Upper lobe of left lung (tissue), 6 donors: ENCODE measurements around the gene CADM1. TPM values are rescaled to one million over a fixed set of nuclear protein-coding genes. Genes with fewer than 3 reads are reported as not detected.

Experiments used
- ATAC-seq, 2 donors: fragments of 200-7000 bp; cut with Tn5 transposase; one replicate each; pipeline ENCODE4 v1.9.1; 2022; ENCODE audit warnings: mild to moderate bottlenecking in 2 of 2, moderate library complexity in 2 of 2; ENCODE audit not compliant: low FRiP score in 2 of 2
- DNase-seq, 2 donors: peaks; one replicate each; pipeline ENCODE4 v3.0.0-alpha.2; 2019 to 2020
- H3K27ac ChIP-seq, 4 donors: fragments of 200-600 bp; sonication (generic); one replicate each; pipeline ENCODE4 v1.5.1; 2016 to 2019
- H3K27me3 ChIP-seq, 4 donors: fragments of 200-600 bp; sonication (generic); one replicate each; pipeline ENCODE4 v1.5.1; 2017 to 2019
- H3K36me3 ChIP-seq, 4 donors: fragments of 200-600 bp; sonication (generic); one replicate each; pipeline ENCODE4 v1.5.1; 2016 to 2019
- H3K4me1 ChIP-seq, 4 donors: fragments of 200-600 bp; sonication (generic); one replicate each; pipeline ENCODE4 v1.5.1; 2018 to 2019
- H3K4me3 ChIP-seq, 4 donors: fragments of 200-600 bp; sonication (generic); one replicate each; pipeline ENCODE4 v1.5.1; 2017 to 2019; ENCODE audit warnings: mild to moderate bottlenecking in 2 of 4, moderate library complexity in 1 of 4
- H3K9me3 ChIP-seq, 4 donors: fragments of 200-600 bp; sonication (generic); one replicate each; pipeline ENCODE4 v1.5.1; 2018 to 2019
- CTCF ChIP-seq, 6 experiments: fragments of 450-650 bp in 4 of 6; fragments of 200-600 bp in 2 of 6; sonication (generic) in 2 of 6; IDR thresholded peaks; one replicate each; pipeline ENCODE4 v1.5.1; 2016 to 2019; ENCODE audit warnings: antibody characterized with exemption in 6 of 6
- EP300 ChIP-seq, 4 donors: sonication (generic); formaldehyde crosslinking; IDR thresholded peaks; one replicate each; pipeline ENCODE4 v1.5.1; 2017; ENCODE audit warnings: antibody characterized with exemption in 4 of 4, control low read depth in 2 of 4
- POLR2A ChIP-seq, 4 donors: fragments of 450-650 bp; IDR thresholded peaks; one replicate each; pipeline ENCODE4 v1.5.1; 2016 to 2017; ENCODE audit warnings: antibody characterized with exemption in 4 of 4, mild to moderate bottlenecking in 2 of 4
- POLR2AphosphoS5 ChIP-seq, 2 donors: sonication (generic); formaldehyde crosslinking; IDR thresholded peaks; one replicate each; pipeline ENCODE4 v1.5.1; 2017; ENCODE audit warnings: antibody characterized with exemption in 2 of 2
- WGBS, 2 donors: methylation state at CpG; one replicate each; pipeline ENCODE4 v1.1.5; 2017 to 2018; 5-methylcytosine and 5-hydroxymethylcytosine counted together
- total RNA-seq, 6 donors: library from RNA; depleted of rRNA in 4 of 6; stranded (reverse); fragments of >200 nt in 4 of 6; gene quantifications; one replicate each; pipeline versions ENCODE4 v1.1.0 to v1.2.1, GENCODE V29; 2016 to 2021
- donor health status: DM: no; HTN: no; CAD: no; lungs with moderate emphysema.
- donor health status: DM: no; HTN: yes; CAD: no; lungs with severe emphysema.

CADM1 gene
- total RNA-seq, 6 donors from 2014 or later = 69.9 to 212 (median 125) TPM

GRCh38 chr11:115423728-115424459, 80.3 kb downstream of the CADM1 start:
- no peak for DNase-seq
- 60 to 72% methylated on average over 7 of the region's 7 CpGs for WGBS, 2 donors
- H3K4me1 ChIP-seq = peaks cover 0 to 2% (median 0%) of the 10 kb centered on the region in 4 donors
- no peaks in the 10 kb centered on the region for H3K9me3 ChIP-seq
- no peak for ATAC-seq
- no peak overlapping the region for H3K4me3 ChIP-seq
- no peak overlapping the region for H3K27ac ChIP-seq
- H3K36me3 ChIP-seq = no peaks in the 10 kb centered on the region
- H3K27me3 ChIP-seq = no peaks in the 10 kb centered on the region
- no peak for TF ChIP-seq POLR2AphosphoS5 (IDR thresholded peaks at IDR 0.05)
- TF ChIP-seq POLR2A (IDR thresholded peaks at IDR 0.05) = no peak
- TF ChIP-seq CTCF (IDR thresholded peaks at IDR 0.05) = no peak
- TF ChIP-seq EP300 (IDR thresholded peaks at IDR 0.05) = no peak

- no peak for ATAC-seq
- 75 to 79% methylated on average over 6 of the region's 6 CpGs for WGBS, 2 donors
- peaks cover 0 to 2% (median 0%) of the 10 kb centered on the region in 4 donors for H3K4me1 ChIP-seq
- no peak overlapping the region for H3K4me3 ChIP-seq
- TF ChIP-seq EP300 (IDR thresholded peaks at IDR 0.05) (no peak), CTCF (IDR thresholded peaks at IDR 0.05) (no peak), POLR2AphosphoS5 (IDR thresholded peaks at IDR 0.05) (no peak), POLR2A (IDR thresholded peaks at IDR 0.05) (no peak)
- H3K9me3 ChIP-seq = no peaks in the 10 kb centered on the region
- no peaks in the 10 kb centered on the region for H3K27me3 ChIP-seq
- H3K36me3 ChIP-seq = no peaks in the 10 kb centered on the region
- no peak for DNase-seq
- no peak overlapping the region for H3K27ac ChIP-seq
These were observed 82.1 kb downstream of the CADM1 start for GRCh38 chr11:115421992-115422689.

- TF ChIP-seq CTCF (IDR thresholded peaks at IDR 0.05) (no peak), POLR2AphosphoS5 (IDR thresholded peaks at IDR 0.05) (no peak), EP300 (IDR thresholded peaks at IDR 0.05) (no peak), POLR2A (IDR thresholded peaks at IDR 0.05) (no peak)
- peaks cover 0 to 2% (median 0%) of the 10 kb centered on the region in 4 donors for H3K4me1 ChIP-seq
These were observed 82.7 kb downstream of the CADM1 start for GRCh38 chr11:115421352-115421991.

GRCh38 chr11:115420505-115420904, 83.7 kb downstream of the CADM1 start:
- DNase-seq (no peak), ATAC-seq (no peak)
- no peaks in the 10 kb centered on the region for H3K27me3 ChIP-seq
- no peaks in the 10 kb centered on the region for H3K36me3 ChIP-seq
- no peaks in the 10 kb centered on the region for H3K9me3 ChIP-seq
- no peak overlapping the region for H3K27ac ChIP-seq
- WGBS, 2 donors = 85 to 91% methylated on average over 5 of the region's 5 CpGs
- H3K4me3 ChIP-seq = no peak overlapping the region
- TF ChIP-seq CTCF (IDR thresholded peaks at IDR 0.05) (no peak), EP300 (IDR thresholded peaks at IDR 0.05) (no peak), POLR2A (IDR thresholded peaks at IDR 0.05) (no peak)
- peaks cover 0 to 2% (median 0%) of the 10 kb centered on the region in 4 donors for H3K4me1 ChIP-seq

More at GRCh38 chr11:115421352-115421991, 82.7 kb downstream of the CADM1 start:
- Histone ChIP-seq H3K9me3 (no peaks in the 10 kb centered on the region), H3K4me3 (no peak overlapping the region), H3K27ac (no peak overlapping the region), H3K27me3 (no peaks in the 10 kb centered on the region), H3K36me3 (no peaks in the 10 kb centered on the region)
- no peak for ATAC-seq
- WGBS, 2 donors = 57 to 73% methylated on average over 9 of the region's 9 CpGs
- DNase-seq = no peak
